Stimulated activated CD4-positive, alpha-beta T cell treated with anti-CD3 and anti-CD28 coated beads, Interleukin-1b, Interleukin-23, amount 100 ng/mL, for 1 hour (primary cell): Measurements from ENCODE around the gene MAPRE3.
"Not testable (repeated sequence)": the region's sequence is repeated elsewhere in the genome, so short reads cannot be mapped to it uniquely, and the experiment has no call there.

Source experiments
- DNase-seq, 2 donors: peaks; one replicate each; pipeline ENCODE4 v3.0.0-alpha.2; 2020; ENCODE audit warnings: low read depth in 2 of 2

MAPRE3 gene

DNA sequence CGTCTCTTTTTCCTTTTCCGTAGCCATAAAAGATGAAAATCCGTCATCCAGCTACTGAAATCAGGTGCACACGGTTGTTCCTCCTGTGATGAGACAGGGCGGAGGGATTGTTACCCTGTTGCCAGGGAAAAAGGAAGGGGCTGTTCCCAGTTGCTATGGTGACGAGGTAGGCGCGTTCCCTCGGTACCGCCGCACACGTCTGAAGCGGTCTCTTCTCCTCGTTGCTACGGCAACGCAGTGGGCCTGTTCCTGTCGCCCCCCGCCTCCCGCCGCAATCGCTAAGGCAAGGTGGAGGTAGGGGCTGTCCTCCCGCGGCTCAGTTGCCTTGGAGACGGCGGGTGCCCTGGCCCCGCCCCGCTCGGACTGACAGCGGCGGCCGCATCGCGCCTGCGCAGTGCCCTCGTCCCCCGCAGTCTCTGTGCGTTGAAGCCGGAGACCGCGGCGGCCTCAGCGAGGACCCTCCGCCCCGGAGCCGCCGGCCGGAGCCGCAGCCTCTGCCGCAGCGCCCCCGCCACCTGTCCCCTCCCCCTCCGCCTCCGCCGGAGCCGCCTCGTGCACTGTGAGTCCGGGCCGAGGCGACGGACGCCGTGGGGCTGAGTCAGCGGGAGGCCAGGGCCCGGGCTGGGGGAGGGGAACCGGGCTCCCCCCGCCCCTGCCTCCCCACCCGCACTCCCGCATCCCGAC lies at the start of gene MAPRE3:
TSS of gene MAPRE3 (plus strand) at position 394 of the 684 bp plus-strand sequence. CDS start 51,582 bp downstream, outside the sequence.
- peak; percentile 49 to 51 for DNase-seq

DNA sequence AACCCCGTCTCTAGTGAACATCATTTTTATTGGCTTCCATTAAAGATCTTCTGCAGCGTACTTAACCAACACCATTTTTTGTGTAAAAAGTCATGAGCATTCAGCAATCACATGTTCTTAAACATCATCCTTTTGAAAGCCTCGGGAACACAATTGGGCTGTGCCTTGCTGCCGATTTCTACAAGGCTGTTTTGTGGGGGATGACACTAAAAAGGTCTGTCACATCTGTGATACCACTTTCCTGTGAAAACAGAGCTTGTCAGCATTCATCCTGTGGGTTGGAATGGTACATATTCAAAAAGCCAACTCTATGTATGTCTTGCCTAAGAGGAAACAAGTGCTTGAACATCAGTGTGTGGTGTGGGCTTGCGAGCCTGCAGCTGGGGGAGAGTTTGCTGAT lies 49.1 kb upstream of the MAPRE3 start:
- DNase-seq, result no peak

DNA sequence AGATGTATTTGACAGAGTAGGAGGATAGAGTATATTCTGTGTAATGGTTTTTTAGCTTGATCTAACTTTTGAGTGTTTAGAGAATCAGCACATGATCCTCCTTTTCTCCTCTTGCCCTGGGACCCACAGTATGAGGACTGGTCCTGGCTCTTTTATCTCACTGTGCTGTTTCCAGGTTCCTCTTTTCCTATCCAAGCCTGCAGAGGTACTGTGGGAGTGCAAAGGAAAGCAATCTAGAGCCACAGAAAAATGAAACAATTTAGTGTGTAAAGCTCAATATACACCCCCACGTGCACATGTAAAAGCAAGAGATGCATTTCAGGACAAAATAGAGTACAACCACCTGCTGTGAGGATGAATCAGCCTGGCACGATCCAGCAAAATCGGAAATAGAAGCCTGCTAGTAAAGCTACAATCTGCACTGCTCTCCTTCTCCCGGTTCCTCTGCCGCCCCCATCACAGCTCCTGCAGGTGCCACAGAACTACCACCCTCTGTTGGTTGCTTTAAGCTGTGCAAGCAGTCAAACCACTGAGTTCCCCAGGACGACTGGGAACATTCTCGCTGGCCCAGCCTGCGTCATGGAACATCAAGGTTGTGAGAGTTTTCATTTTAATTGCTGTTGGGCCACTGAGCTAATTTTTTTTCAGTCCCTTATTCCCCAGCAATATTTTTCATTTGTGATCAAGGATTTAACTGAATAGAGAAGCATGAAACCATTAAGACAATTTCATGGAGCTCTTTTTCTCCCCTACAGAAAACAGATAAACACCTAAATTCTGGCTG lies 47.8 kb upstream of the MAPRE3 start:
- peak in 1 of 2 donors; percentile 4 for DNase-seq

DNA sequence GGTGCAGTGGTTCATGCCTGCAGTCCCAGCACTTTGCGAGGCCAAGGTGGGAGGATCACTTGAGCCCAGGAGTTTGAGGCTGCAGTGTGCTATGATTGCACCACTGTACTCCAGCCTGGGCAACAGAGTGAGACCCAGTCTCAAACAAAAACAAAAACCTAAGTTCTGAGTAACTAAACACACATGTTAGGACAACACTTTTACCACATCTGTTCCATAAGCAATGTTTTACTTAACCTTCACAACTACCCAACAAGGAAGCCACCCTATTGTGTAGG lies 47.3 kb upstream of the MAPRE3 start:
- DNase-seq, result not testable (repeated sequence)

DNA sequence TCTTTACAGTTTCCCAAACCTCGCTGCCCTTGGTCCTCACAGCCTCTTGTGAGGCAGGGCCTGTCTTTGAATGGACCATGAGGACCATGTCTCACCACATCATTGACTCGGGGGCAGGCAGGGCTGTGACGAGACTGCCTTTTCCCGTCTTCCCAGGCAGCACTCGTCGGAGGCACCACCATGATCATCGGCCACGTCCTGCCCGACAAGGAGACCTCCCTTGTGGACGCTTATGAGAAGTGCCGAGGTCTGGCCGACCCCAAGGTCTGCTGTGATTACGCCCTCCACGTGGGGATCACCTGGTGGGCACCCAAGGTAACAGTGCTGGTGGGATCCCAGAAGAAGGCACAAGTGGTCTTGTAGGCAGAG lies 45.7 kb upstream of the MAPRE3 start:
- DNase-seq, result no peak

DNA sequence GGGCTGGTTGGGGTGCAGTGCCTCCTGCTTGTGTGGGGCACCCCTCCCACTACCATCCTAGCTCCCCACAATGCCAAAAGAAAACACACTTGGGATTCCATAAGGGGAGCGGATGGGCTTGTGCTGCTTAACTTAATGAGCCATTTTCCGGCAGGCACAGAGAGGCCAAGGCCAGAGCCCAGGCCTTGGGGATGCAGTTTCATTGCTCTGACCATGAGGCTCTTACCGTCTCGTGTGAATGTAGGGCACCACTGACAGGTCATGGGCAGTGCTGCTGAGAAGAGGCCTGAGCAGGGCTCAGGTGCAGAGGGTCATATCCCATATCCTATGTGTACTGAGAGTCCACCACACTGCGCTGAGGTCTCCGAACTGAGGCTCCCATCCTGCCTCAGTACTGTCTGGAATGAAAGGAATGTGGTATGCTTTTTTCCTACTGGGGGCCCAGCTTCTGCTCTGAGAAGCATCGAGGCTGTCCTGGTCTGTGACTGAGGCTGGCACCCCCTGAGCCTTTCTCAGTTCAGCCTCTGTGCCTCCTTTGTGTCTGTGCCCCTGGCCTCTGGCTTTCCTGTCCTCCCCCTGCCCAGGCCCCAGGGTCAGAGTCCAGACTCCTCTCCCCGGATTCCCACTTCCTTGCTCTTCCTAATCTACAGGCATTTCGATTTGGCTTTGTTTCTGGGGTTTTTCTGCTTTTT lies 45.2 kb upstream of the MAPRE3 start:
- DNase-seq, result no peak

DNA sequence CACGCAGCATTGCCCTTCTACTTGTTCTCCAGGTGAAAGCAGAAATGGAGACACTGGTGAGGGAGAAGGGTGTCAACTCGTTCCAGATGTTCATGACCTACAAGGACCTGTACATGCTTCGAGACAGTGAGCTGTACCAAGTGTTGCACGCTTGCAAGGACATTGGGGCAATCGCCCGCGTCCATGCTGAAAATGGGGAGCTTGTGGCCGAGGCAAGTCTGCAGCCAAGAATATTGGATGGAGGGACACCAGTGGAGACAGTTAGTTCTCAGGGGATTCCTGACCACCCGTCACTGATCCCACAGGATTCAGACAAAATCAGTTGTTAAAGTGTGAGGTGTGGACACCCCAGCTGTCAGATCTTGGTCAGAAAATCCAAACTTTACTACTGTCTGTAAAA lies 43.2 kb upstream of the MAPRE3 start:
- DNase-seq, result no peak

DNA sequence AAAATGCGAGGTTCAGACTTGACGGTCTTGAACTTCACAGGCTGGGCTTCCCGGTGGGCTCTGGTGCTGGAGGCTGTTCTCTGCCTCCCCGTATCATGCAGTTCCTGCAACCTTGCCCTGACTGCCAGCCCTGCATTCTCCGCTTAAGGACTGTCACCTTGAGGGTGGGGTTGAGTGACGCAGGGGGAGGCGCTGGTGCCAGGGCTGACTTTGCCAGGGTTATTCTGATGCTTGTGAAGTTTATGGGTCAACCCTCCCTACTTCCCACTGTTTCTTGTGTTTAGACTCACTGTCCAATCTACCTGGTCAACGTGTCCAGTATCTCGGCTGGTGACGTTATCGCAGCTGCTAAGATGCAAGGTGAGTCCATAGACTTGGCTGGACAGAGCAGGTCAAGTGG lies 37.5 kb upstream of the MAPRE3 start:
- DNase-seq, result no peak

DNA sequence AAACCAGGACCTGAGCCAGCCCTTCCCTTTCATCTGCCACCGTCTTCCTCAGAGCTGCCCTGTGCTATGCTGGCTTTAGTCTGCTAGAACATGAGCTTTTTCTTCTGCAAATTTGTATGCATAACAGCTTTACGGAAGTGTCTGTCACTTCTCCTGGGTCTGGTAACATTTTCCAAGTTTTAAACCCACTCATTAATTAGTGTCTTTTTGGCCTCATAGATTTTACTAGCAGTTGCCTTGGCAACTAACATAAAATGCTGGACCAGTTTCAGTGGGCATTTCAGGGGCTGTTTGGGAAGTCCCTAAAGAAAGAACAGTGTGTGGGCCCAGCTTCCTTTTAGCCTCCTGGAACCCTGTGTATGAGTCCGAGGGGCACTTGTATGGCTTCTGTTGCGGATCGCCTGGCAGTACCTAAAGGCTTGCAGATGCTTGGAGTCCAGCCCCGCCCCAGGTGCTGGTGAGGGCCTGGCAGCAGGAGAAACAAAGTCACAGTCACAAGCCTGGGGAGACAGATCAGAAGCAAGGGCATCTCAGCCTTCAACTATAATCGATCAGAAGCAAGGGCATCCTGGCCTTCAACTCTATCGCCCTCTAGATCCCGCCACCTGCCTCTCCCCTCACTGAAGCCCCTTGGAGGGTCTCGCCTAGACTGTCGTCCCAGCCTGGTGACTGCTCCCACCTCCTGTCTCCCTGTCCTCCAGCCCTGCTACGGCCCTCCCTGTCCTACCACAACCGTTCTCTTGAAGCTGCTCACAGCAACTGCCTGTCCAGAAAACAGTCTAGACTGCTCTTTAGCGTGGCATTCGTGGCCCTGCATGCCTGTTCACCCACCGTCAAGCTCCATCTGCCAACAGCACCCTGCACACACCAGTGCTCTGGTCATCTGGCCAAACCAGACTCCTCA lies 36.8 kb upstream of the MAPRE3 start:
- no peak for DNase-seq

DNA sequence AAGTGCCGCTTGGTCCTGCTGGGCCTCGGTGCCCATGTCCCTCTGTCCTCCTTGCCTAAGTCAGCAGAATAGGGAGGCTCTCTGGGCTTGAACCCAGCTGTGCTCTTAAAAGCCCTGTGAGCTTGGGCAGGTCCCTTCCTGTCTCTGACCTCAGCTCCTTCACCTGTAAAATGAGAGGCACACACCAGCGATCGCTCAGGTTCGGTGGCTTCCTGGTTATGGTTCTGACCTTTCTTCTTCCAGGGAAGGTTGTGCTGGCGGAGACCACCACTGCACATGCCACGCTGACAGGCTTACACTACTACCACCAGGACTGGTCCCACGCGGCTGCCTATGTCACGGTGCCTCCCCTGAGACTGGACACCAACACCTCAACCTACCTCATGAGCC lies 36.1 kb upstream of the MAPRE3 start:
- DNase-seq, result no peak

DNA sequence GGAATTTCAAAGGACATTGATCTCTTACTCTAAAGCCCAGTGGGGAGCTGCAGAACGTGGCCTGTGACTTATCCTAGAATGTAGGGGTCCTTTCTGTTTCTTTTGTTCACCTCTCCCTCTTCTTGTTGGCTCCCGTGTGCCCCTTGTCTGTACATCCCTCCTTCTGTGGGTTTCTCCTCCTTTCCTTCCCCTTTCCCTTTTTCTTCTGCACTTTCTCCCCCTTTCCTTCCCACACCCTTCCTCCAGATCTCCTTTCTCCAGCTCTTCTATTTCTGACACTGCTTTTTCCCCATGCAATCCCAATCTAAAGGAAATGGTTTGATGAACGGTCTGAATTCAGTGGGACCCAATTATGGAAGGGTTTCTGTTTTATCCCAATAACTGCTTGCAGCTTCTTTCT lies 35.5 kb upstream of the MAPRE3 start:
- no peak for DNase-seq

DNA sequence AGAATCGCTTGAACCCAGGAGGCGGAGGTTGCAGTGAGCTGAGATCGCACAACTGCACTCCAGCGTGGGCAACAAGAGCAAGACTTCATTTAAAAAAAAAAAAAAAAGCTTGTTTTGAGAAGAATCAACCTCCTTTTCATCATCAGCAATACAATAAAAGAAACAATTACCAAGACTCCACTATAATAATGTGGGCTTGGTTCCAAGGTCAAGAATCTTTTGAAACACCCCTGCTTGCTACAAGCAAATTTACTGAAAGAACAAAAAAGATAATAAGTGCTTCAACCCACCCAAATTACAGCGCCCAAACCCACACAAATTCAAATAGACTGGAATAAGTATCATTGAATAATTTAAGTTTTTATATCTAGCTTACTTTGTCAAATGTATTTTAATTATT lies 33.6 kb upstream of the MAPRE3 start:
- DNase-seq, result no peak

DNA sequence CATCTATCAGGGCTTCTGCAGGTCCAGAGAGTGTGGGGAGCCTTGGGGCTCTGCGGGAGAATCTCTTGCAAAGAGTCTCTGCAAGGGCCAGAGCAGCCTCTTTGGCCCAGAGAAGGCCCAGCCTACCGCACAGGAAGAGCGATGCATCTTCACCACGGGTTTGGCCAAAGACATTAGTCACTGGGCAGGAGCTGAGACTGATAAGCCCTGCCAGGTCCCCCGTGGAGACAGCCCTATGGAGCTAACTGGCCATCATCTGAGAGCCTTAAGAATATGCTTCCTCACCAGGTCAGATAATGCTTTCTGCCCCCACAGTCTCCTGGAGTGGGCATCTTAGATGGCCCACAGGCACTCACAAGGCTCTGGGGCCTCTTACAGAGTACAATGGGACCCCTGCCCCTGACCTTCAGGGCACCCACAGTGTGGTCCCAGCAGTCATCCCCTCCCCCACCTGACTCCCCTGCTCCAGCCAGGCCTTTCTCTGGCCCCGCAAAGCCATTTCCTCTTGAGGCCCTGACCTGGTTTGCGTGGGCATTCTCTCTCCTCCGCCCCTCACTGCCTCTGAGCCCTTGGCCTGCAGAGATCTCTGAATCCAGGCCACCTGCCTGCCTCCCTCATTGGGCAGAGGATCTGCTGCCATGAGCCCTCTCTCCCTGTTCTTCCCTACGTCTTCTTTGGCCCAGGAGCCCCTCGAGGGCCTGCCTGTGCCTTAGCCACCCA lies 31.9 kb upstream of the MAPRE3 start:
- no peak for DNase-seq

DNA sequence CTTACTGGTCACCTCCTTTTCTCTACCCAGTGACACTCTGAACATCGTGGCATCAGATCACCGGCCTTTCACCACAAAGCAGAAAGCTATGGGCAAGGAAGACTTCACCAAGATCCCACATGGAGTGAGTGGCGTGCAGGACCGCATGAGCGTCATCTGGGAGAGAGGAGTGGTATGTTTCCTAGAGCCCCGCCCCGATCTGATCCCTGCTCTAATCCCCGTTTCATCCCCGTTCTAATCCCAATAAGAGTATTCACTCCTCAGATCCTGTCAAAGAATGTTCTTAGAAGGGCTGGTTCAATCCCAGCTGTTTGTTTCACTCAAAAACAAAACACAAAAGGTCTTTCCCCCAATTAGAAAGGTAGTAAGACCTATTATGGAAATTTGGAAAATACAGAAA lies 30.4 kb upstream of the MAPRE3 start:
- no peak for DNase-seq

DNA sequence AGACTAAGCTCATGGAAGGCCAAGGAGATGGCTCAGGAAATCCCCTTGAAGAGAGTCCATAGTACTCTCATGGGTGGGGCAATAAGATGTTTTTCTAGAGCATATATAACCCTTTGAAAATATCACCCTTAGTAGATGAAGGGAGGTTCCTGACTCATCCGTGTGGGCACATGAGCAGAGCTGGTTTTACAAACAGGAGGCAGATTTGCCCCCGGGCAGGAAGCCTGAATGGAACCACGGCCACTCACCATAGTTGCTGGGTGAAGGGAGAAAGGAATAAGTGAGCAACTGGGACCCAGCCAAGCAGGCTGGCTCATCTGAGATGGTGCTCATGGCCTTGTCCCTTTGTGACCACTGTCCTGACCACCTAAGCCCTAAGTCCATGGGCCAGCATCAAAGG lies 29.0 kb upstream of the MAPRE3 start:
- no peak for DNase-seq

DNA sequence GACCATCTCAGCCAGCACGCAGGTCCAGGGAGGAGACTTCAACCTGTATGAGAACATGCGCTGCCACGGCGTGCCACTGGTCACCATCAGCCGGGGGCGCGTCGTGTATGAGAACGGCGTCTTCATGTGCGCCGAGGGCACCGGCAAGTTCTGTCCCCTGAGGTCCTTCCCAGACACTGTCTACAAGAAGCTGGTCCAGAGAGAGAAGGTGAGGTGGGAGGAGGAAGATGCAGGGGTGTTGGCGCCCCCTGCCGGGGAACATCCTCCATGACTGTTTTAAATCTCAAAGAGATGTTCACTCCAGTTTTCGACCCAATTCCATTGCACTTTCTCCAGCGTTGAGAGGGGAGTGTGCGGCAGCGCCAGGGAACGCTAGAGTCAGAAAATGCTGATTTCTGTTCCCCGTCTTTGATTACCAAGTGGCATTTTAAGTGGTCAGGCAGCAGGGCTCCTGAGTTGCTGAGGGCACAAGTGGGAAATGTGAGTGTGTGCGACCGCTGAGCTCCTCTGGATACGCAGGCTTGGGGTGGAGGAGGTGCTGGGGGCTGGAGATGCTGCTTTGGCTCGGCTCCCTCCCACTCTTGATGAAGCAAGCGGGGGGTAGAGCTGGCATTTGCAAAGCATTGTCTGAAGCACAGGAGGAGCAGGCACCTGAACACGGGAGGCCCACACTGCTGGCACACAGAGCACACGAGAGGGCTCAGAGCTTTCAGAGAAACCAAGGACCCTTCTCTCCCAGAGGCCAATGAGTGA lies 27.7 kb upstream of the MAPRE3 start:
- DNase-seq, result peak in 1 of 2 donors; percentile 40

DNA sequence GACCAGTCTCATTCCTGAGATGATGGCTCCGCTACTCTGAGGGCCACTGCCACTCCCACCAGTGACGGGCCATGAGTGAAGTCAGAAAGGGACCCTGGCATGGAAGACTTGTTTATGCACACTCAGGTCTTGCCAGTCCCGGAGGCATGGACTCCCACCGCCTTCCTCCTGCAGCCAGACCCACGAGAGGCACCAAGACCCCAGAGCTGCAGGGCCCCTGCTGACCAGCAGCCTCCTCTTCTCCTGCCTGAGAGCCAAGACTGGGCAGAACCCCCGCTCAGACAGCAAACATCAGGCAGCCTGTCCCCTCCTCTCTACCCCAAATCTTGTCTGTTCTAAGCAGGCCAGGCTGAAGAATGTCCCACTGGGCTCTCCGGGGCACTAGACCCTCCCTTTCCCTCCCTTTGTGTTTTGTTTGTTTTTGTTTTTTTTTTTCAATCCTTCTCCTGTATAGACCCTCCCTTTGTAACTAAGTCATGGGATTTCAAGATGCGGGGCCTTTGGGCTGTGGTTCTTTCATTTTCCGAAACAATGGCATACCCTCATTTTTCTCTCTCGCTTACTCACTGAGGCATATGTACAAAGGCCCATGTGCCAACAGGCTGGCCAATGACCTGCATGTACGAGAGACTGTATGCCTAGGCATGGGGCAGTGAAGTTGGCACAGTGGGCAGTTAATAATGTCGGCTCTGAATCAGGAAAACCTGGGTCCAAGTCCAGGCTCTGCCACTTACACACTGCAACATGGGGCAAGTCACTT lies 24.3 kb upstream of the MAPRE3 start:
- no peak for DNase-seq

DNA sequence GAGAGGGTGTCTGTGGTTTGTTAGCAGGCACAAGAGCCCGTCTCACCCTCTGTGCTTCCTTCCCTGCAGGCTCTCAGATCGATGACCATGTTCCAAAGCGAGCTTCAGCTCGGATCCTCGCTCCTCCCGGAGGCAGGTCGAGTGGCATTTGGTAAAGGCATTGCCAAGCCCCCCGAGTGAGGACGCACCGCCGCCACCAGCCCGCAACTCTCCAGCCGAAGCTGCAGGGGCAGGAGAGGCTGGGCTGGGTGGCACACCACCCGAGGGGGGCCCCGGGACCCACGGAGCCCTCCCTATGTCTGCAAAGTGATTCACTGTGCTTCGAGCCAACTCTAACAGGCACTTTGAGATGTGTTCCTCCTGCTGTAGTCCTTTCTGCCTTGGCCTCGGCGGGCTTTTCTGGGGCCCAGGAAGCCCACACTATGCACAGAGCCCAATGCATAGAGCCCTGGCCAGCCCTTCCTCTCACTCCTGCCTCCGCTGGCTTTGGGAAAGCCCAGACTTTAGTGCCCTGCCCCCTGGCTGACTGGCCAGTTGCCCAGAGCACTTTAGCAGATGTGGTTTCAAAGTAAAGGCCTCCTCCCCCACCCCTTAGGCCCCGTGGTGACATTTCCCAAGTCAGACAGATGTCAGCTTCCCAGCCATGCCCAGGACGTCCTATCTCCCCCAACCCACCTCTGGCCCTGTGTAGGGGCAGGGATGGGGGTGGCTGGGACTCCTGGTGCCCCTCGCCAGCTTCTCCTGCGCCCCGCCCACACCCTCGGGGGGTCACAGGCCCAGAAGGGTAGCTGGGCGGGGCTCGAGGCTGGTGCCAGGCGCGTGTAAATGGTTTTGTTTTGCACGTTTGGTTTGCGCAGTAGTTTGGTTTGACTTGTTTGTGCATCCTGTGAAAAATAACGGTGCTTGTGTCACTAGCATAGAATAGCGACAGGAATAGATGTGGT lies 23.3 kb upstream of the MAPRE3 start:
- DNase-seq, result no peak

DNA sequence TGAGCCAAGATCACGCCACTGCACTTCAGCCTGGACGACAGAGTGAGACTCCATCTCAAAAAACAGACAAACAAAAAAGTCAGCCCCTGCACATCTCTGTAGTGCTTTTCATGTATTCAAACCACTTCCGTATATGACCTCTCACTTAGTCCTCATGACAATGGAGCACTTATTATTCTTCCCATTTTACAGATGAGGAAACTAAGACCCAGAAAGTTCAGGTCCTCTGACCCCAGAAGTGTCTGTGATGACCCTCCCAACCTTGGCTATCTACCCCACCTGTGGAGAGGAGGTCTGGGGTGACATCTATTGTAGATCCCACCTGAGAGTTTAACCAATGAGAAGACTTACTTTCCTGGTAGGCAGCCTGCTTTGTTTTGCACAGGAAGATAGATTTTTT lies 21.6 kb upstream of the MAPRE3 start:
- no peak for DNase-seq
